ENCODE data around the gene CPEB4. TPM values are rescaled to one million over a fixed set of nuclear protein-coding genes. Genes with fewer than 3 reads are reported as not detected.

Gene CPEB4
- total RNA-seq, 2 experiments from 2014 or later, result 11.4 to 11.9 TPM

DNA sequence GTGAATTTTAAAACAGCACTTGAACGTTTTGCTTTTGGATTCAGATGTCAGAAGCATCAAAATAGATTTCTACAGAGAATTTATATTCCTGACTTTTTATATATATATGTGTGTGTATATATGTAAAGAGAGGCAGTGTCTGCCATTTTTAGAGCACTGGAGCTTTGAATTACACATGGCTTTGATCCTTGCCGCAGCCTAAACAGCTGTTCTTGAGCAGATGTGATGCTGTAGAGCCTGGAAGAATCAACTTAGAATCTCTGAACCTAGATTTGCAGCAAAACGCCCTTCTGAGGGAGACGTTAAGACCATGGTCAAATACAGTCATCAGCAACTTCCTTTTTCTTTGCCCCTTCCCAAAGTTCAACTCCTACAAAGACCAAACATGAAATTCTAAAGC is 79.1 kb downstream of the CPEB4 start:
- Mint-ChIP-seq H3K9me3 (no peaks in the 10 kb centered on the region), H3K4me3 (no peak overlapping the region), H3K27me3 (peaks cover 2% of the 10 kb centered on the region), H3K27ac (no peak overlapping the region), H3K4me1 (ENCODE audit: low read depth) (peaks cover 13% of the 10 kb centered on the region), H3K36me3 (no peaks in the 10 kb centered on the region)
- POLR2A ChIA-PET, result interaction anchor here (0.6 kb wide), 1 partner anchor 31 kb away, joined by 4 read pairs; no protein-coding TSS in a partner anchor
- intact Hi-C loops (cut with micrococcal nuclease), result no loop called here
- CTCF ChIA-PET, result interaction anchor here (1.4 kb wide), 1 partner anchor 349 kb away, joined by 6 read pairs; no protein-coding TSS in a partner anchor
- no peak for DNase-seq

DNA sequence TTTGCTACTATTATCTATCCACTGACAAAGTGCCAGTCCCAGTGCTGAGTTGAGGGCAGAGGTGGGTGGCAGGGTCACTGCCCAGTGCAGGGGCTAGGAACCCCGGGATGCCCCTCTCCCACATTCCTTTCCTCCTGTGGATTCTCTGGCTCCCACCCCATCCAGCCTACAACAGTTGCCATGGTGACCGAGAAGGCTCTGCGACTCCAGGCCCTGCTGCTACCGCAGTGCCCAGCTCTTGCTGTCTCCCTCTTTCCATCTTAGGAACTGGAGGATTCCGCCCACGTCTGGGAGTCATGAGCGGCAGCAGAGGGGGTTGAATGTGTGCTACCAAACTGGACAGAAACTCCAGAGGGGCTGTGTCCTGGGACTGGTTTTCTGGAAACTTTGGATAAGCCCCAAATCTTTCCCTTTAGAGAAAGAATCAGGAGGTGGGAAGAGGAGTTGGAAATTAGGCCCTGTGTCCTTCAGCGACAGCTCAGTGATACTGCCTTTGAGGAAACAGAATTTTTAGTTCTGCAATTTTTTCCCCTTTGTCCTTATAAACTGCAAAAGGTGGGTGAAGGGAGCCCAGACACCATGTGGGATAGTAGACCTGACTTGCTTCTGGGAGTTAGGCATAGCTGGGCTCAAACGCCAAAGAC is 80.1 kb downstream of the CPEB4 start:
- no peak for DNase-seq
- Mint-ChIP-seq H3K36me3 (no peaks in the 10 kb centered on the region), H3K27me3 (peaks cover 2% of the 10 kb centered on the region), H3K9me3 (no peaks in the 10 kb centered on the region), H3K4me3 (no peak overlapping the region), H3K27ac (no peak overlapping the region), H3K4me1 (ENCODE audit: low read depth) (peaks cover 17% of the 10 kb centered on the region)
- intact Hi-C loops (cut with micrococcal nuclease), result no loop called here
- ChIA-PET POLR2A (no interaction called here), CTCF (interaction anchor here (1.4 kb wide), 1 partner anchor 350 kb away, joined by 6 read pairs; no protein-coding TSS in a partner anchor)

DNA sequence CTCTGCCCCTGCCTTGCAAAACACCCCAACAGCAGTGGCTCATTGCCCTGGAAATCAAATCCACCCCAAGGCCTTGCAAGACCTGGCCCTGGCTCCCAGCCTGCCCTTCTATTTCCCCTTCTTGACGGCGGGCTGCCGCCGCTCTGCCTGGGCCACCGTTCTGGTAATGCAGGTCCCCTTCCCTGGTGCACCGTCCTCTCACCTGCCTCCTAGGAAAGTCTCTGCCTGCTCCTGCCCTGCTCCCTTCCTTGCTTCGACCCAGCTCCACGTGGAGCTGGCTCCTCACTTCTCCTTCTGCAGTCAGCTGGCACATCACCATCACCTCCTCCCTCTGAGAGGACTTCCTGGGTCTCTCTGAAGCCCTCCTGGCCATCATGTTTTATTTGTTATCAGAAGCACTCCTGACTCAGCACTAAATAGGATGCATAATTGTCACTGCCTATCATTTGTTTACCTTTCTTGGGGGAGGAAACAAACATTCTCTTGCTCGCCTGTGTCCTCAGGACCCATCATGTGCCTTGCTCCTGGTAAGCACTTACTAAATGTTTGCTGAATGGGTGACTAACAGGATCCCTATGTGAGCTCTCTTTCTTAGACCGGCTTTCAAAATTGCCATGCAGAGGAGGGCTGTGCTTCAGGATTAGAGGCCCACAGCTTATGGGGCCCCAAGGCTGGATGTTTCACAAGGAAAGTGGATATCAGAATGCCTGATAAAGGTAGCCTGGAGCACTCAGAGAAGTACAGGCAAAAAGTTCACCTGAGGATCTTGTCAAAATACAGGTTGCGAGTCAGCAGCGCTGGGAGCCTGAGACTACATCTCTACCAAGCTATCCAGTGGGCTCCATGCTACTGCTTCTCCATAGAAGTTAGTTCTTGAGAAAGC is 81.3 kb downstream of the CPEB4 start:
- Mint-ChIP-seq H3K36me3 (no peaks in the 10 kb centered on the region), H3K4me1 (ENCODE audit: low read depth) (peaks cover 16% of the 10 kb centered on the region), H3K9me3 (no peaks in the 10 kb centered on the region), H3K27me3 (peaks cover 2% of the 10 kb centered on the region), H3K27ac (no peak overlapping the region), H3K4me3 (no peak overlapping the region)
- ChIA-PET POLR2A (no interaction called here), CTCF (no interaction called here)
- no peak for DNase-seq
- intact Hi-C loops (cut with micrococcal nuclease), result loop anchor here (5.0 kb wide), 1 partner anchor 82 kb away; the partner anchor contains the start of gene CPEB4

DNA sequence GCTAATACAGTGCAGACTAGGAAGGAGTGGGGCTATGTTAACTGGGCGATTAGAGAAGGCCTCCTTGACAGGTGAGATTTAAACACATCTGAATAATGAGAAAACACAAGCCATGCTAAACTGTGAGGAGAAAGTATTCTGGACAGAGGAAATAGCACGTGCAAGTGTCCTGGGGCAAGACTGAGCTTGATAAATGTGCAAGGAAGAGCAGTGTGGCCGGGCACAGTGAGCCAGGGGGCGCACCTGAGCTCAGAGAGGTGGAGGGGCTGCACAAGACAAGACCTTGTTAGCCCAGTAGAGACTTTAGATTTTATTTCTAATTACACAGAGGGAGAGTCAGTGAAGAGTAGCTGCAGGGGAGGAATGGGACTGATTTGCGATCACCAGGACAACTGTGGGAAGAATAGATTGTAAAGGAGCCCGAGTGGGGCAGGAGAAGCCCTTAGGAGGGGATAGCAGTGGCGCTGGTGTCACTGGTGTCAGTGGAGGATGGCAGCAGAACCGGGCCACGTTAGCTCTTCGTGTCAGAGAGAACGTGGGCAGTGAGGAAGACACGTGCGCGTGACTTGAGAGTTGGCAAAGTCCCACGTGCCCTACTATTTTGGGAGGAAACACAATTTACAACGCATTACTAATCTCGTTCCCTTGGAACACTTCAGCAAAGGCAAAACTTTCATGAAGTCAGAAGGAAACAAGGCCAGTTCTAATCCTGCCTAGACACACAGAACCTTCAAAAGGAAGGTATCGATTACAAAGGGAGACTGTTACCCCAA is 82.9 kb downstream of the CPEB4 start:
- Mint-ChIP-seq H3K27ac (no peak overlapping the region), H3K4me1 (ENCODE audit: low read depth) (peaks cover 9% of the 10 kb centered on the region), H3K9me3 (no peaks in the 10 kb centered on the region), H3K36me3 (no peaks in the 10 kb centered on the region), H3K4me3 (no peak overlapping the region), H3K27me3 (peaks cover 2% of the 10 kb centered on the region)
- no peak for DNase-seq
- ChIA-PET CTCF (interaction anchor here (0.8 to 2.3 kb wide), 6 partner anchors 8 to 380 kb away, joined by 3 to 22 read pairs (median 4); no protein-coding TSS in a partner anchor), POLR2A (no interaction called here)
- intact Hi-C loops (cut with micrococcal nuclease), result loop anchor here (5.0 kb wide), 1 partner anchor 84 kb away; the partner anchor contains the start of gene CPEB4

DNA sequence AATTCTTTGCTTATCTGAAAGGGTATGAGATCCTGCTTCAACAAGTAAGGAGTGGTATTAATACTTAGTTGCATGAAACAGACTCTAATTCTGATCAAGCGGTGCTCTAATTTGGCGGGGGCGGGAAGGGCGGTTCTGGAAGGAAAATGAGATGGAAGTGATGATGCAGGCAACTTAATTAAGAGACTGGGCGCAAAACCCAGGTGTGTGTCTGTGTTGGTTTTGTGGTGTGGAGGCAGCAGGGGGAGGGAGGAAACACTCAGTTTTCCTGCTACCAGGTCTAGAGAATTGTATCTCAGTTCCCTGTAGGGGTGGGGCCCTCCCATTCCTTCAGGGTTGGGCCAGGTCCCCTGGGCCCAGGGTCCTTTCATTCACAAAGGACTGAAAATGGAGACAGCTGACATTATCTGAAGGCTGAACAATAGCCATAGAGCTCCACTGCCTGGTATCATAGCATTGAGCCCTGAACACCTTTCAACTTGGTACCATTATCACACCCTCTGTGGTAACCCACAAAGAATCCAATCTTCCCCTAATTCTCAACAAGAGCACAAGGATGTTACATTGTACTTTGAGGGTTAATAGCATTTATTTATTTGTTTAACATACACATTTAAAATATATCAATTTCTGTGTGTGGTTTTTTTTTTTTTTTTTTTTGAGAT is 83.7 kb downstream of the CPEB4 start:
- Mint-ChIP-seq H3K4me1 (ENCODE audit: low read depth) (peaks cover 9% of the 10 kb centered on the region), H3K27ac (no peak overlapping the region), H3K36me3 (no peaks in the 10 kb centered on the region), H3K9me3 (no peaks in the 10 kb centered on the region), H3K4me3 (no peak overlapping the region), H3K27me3 (peaks cover 2% of the 10 kb centered on the region)
- POLR2A ChIA-PET, result no interaction called here
- CTCF ChIA-PET, result interaction anchor here (1.1 to 3.7 kb wide), 5 partner anchors 9 to 380 kb away, joined by 4 to 115 read pairs (median 10); partner anchors contain the start of gene BOD1
- DNase-seq, result no peak
- intact Hi-C loops (cut with micrococcal nuclease), result loop anchor here (5.0 kb wide), 1 partner anchor 85 kb away; the partner anchor contains the start of gene CPEB4

DNA sequence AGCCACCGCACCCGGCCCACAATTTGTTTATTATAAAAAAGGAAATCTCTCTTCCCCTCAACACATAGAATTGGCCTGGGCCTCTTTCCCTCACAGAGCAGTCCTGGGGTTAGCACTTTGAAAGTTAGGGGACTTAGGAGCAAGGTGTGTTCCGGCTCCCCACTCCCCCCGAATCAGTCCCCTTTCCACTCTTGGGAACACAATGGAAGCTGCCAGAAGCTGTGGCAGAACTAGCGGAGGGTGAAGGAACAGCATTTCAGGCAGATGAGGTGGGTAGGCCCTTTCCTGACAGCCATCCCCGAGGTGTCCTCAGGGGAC is 84.4 kb downstream of the CPEB4 start:
- intact Hi-C loops (cut with micrococcal nuclease), result loop anchor here (5.0 kb wide), 1 partner anchor 85 kb away; the partner anchor contains the start of gene CPEB4
- Mint-ChIP-seq H3K27ac (no peak overlapping the region), H3K4me1 (ENCODE audit: low read depth) (peaks cover 9% of the 10 kb centered on the region), H3K27me3 (peaks cover 2% of the 10 kb centered on the region), H3K4me3 (no peak overlapping the region), H3K9me3 (no peaks in the 10 kb centered on the region), H3K36me3 (no peaks in the 10 kb centered on the region)
- POLR2A ChIA-PET, result interaction anchor here (0.9 kb wide), 1 partner anchor 357 kb away, joined by 4 read pairs; the partner anchor contains the start of gene BOD1
- CTCF ChIA-PET, result interaction anchor here (0.7 to 3.7 kb wide), 23 partner anchors 10 to 678 kb away, joined by 3 to 115 read pairs (median 5); partner anchors contain the start of gene BOD1
- no peak for DNase-seq

DNA sequence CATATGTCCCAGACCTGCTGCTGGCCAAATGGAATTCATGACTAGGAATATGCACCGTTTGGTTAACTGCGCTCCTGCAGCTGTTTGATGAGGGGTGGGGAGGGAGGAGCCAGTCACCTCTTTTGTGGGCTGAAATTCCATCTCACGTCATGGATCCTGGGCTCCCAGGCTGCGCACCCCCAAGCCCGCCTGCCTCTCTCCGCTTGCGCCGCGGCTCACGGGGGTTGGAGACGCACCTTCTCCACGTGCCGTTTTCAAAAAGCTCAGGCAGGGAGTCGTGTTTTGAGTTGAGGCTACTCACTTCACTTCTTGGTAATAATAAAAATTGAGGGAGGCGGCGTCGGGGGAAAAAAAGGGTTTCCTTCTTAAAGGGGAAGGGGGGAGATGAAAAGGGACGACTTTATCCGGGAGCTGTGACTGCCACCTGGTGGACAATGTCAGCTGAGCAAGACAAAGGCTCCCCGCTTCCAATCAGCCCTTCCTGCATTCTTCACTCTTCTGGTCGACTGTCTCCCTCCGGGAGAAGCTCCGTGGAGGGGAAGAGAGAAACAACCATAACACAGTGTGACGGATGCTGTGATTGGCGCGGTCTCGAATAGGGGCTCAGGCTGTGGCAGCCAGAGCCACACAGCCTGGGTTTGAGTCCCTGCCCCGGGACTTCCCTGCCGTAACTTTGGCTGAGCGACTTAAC is 84.9 kb downstream of the CPEB4 start:
- H3K9me3 Mint-ChIP-seq, result no peaks in the 10 kb centered on the region
- peaks cover 9% of the 10 kb centered on the region for H3K4me1 Mint-ChIP-seq (ENCODE audit: low read depth)
- H3K27me3 Mint-ChIP-seq, result peaks cover 4% of the 10 kb centered on the region
- CTCF ChIA-PET, result interaction anchor here (0.7 to 3.7 kb wide), 28 partner anchors 8 to 679 kb away, joined by 3 to 115 read pairs (median 4); partner anchors contain the start of gene BOD1
- no peaks in the 10 kb centered on the region for H3K36me3 Mint-ChIP-seq
- H3K27ac Mint-ChIP-seq, result no peak overlapping the region
- DNase-seq, result peak; percentile 85
- POLR2A ChIA-PET, result interaction anchor here (0.7 to 0.9 kb wide), 2 partner anchors 19 to 357 kb away, joined by 3 to 4 read pairs; partner anchors contain the start of gene BOD1
- peak overlapping the region; percentile 68 for H3K4me3 Mint-ChIP-seq
- intact Hi-C loops (cut with micrococcal nuclease), result loop anchor here (1.0 to 5.0 kb wide), 4 partner anchors 86 to 679 kb away; partner anchors contain the start of gene CPEB4

DNA sequence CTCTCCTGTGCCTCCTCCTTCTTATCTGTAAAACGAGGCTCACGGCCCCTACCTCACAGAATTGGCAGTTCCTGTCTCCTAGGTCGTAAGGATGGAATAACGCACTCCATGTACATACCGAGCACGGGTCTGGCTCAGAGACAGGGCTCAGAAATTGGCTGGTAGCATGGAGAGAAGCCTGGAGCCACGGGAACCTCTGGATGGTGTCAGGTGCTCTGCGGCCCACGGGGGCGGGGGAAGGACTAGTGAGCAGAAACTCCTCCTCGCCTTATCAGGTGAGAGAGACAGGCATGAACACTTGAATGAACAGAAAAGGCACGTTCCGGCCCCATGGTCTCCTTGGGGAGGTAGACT is 85.4 kb downstream of the CPEB4 start:
- peaks cover 4% of the 10 kb centered on the region for H3K27me3 Mint-ChIP-seq
- CTCF ChIA-PET, result interaction anchor here (0.7 to 3.7 kb wide), 28 partner anchors 8 to 679 kb away, joined by 3 to 115 read pairs (median 4); partner anchors contain the start of gene BOD1
- peaks cover 9% of the 10 kb centered on the region for H3K4me1 Mint-ChIP-seq (ENCODE audit: low read depth)
- peak; percentile 24 for DNase-seq
- intact Hi-C loops (cut with micrococcal nuclease), result loop anchor here (1.0 to 5.0 kb wide), 4 partner anchors 86 to 679 kb away; partner anchors contain the start of gene CPEB4
- POLR2A ChIA-PET, result interaction anchor here (0.7 to 0.9 kb wide), 2 partner anchors 19 to 358 kb away, joined by 3 to 4 read pairs; partner anchors contain the start of gene BOD1
- H3K36me3 Mint-ChIP-seq, result no peaks in the 10 kb centered on the region
- peak overlapping the region; percentile 68 for H3K4me3 Mint-ChIP-seq
- no peak overlapping the region for H3K27ac Mint-ChIP-seq
- H3K9me3 Mint-ChIP-seq, result no peaks in the 10 kb centered on the region

DNA sequence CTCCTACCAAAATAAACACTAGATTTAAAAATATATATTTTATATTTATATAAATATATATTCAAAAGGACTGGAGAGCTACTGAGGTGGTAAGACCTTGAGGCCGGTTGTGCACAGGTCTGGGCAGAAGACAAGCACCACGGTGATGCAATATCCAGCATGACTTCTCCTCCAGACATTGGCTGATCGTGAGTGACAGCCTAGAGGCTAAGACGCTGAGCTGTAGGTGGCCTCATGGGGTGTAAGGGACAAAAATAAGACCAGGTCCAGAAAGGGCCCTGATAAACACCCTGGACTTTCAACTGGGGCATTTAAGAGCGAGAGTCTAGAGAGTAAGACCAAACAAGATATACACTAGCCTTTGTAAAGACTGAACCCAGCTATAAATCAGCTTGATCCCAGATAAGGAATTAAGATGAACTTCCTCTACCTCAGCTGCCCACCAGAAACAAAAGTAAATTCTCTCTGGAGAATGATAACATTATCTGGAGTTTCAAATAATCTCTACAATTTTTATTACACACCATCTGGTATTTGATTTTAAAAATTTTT is 86.6 kb downstream of the CPEB4 start:
- Mint-ChIP-seq H3K27ac (no peak overlapping the region), H3K36me3 (no peaks in the 10 kb centered on the region), H3K27me3 (peaks cover 8% of the 10 kb centered on the region), H3K9me3 (no peaks in the 10 kb centered on the region), H3K4me3 (no peak overlapping the region), H3K4me1 (ENCODE audit: low read depth) (peaks cover 9% of the 10 kb centered on the region)
- no peak for DNase-seq
- CTCF ChIA-PET, result interaction anchor here (0.6 to 3.7 kb wide), 8 partner anchors 12 to 402 kb away, joined by 3 to 115 read pairs (median 4); partner anchors contain the start of gene BOD1
- intact Hi-C loops (cut with micrococcal nuclease), result loop anchor here (5.0 kb wide), 1 partner anchor 87 kb away; the partner anchor contains the start of gene CPEB4
- POLR2A ChIA-PET, result interaction anchor here (0.5 to 1.3 kb wide), 2 partner anchors 314 to 359 kb away, joined by 3 read pairs; no protein-coding TSS in a partner anchor

DNA sequence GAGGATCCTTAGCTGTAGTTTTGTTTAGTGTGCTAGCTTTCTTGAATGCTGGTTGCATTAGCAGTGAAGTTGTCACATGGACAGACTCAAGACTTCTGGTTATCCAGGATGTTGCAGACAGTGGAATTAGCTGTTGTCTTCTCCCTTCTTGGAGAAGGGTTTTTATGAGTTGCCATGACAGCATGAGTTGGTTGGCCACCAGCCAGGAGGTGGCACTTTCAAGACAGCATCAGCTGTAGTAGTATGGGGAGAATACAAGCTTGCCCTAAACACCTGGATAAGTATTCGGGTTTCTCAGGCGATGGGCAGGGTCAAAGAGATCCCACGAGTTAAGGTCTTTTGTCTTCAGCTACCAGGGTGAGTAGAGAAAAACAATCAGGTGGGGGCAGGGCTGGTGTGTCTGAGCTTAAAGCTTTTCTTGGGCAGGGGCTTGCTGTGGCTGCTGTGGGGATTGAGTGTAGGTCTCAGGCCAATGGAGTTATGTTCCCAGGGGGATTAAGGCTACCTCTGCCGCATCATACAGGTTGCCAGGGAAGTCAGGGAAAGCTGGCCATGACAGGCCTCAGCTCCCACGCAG is 93.1 kb downstream of the CPEB4 start:
- ChIA-PET POLR2A (no interaction called here), CTCF (interaction anchor here (0.9 to 1.1 kb wide), 2 partner anchors 8 to 366 kb away, joined by 3 to 4 read pairs; no protein-coding TSS in a partner anchor)
- peaks cover 23% of the 10 kb centered on the region for H3K27me3 Mint-ChIP-seq
- no peak overlapping the region for H3K27ac Mint-ChIP-seq
- no peak overlapping the region for H3K4me3 Mint-ChIP-seq
- H3K4me1 Mint-ChIP-seq (ENCODE audit: low read depth), result no peaks in the 10 kb centered on the region
- peaks cover 2% of the 10 kb centered on the region for H3K9me3 Mint-ChIP-seq
- no peak for DNase-seq
- intact Hi-C loops (cut with micrococcal nuclease), result no loop called here
- no peaks in the 10 kb centered on the region for H3K36me3 Mint-ChIP-seq
